HepG2 (cell line): ENCODE measurements around the gene CD320. TPM values are rescaled to one million over a fixed set of nuclear protein-coding genes. Genes with fewer than 3 reads are reported as not detected.

Experiments
- CHD2 ChIP-seq: IDR thresholded peaks from 2 replicates; pipeline ENCODE4 v1.6.1; 2011; ENCODE audit warnings: low read depth, low read length, improper control_type of control experiment
- KLF6 ChIP-seq: IDR thresholded peaks from 2 replicates; pipeline ENCODE4 v1.8.0; 2016; ENCODE audit warnings: missing biosample characterization, missing genetic modification reagents
- MIER3 ChIP-seq: IDR thresholded peaks from 2 replicates; pipeline ENCODE4 v1.6.1; 2016; ENCODE audit warnings: missing compliant biosample characterization, borderline replicate concordance
- NCOA5 ChIP-seq: sonication (generic); formaldehyde crosslinking; IDR thresholded peaks from 2 replicates; pipeline ENCODE4 v1.4.0; 2020; ENCODE audit warnings: missing genetic modification reagents
- POLR2AphosphoS2 ChIP-seq: IDR thresholded peaks from 2 replicates; pipeline ENCODE4 v1.6.1; 2011; ENCODE audit warnings: low read depth, low read length, improper control_type of control experiment
- RXRB ChIP-seq: IDR thresholded peaks from 2 replicates; pipeline ENCODE4 v1.6.1; 2016; ENCODE audit warnings: borderline replicate concordance, missing genetic modification reagents, missing compliant biosample characterization
- SOX6 ChIP-seq, 2 experiments: fragments of 450-650 bp in 1 of 2; sonication (generic) in 1 of 2; formaldehyde crosslinking in 1 of 2; IDR thresholded peaks; 2 replicates each; pipeline versions ENCODE4 v1.4.0 to v1.6.1; 2017 to 2020; ENCODE audit warnings: antibody characterized with exemption in 1 of 2, mild to moderate bottlenecking in 1 of 2, missing genetic modification reagents in 1 of 2
- TBL1XR1 ChIP-seq: fragments of 150-350 bp; IDR thresholded peaks from 2 replicates; pipeline ENCODE4 v1.6.1; 2014; ENCODE audit warnings: borderline replicate concordance, low read length; ENCODE audit not compliant: partially characterized antibody
- TOE1 ChIP-seq: sonication (generic); formaldehyde crosslinking; IDR thresholded peaks from 2 replicates; pipeline ENCODE4 v1.4.0; 2020; ENCODE audit warnings: mild to moderate bottlenecking, missing genetic modification reagents
- ZBTB42 ChIP-seq: sonication (generic); formaldehyde crosslinking; IDR thresholded peaks from 2 replicates; pipeline ENCODE4 v1.5.0; 2020; ENCODE audit warnings: mild to moderate bottlenecking, missing genetic modification reagents
- ZNF232 ChIP-seq: sonication (generic); formaldehyde crosslinking; IDR thresholded peaks from 2 replicates; pipeline ENCODE4 v1.4.0; 2020; ENCODE audit warnings: missing genetic modification reagents, borderline replicate concordance
- ZNF407 ChIP-seq: sonication (generic); formaldehyde crosslinking; IDR thresholded peaks from one replicate; pipeline ENCODE4 v1.5.1; 2020; ENCODE audit warnings: mild to moderate bottlenecking, missing genetic modification reagents; ENCODE audit errors: not compliant biosample characterization
- ZNF674 ChIP-seq: sonication (generic); formaldehyde crosslinking; IDR thresholded peaks from 2 replicates; pipeline ENCODE4 v1.5.0; 2020; ENCODE audit warnings: low read depth, mild to moderate bottlenecking, missing genetic modification reagents
- ZNF749 ChIP-seq: sonication (generic); formaldehyde crosslinking; IDR thresholded peaks from 2 replicates; pipeline ENCODE4 v1.8.0; 2022; ENCODE audit warnings: mild to moderate bottlenecking, missing genetic modification reagents, moderate library complexity, borderline replicate concordance
- ZSCAN5A ChIP-seq: sonication (generic); formaldehyde crosslinking; IDR thresholded peaks from 2 replicates; pipeline ENCODE4 v1.8.0; 2022; ENCODE audit warnings: mild to moderate bottlenecking, missing genetic modification reagents, borderline replicate concordance
- polyA plus RNA-seq, 8 experiments: library from polyadenylated mRNA; depleted of rRNA in 3 of 8; stranded (reverse) in 7 of 8; unstranded in 1 of 8; fragments of >200 nt; fragmentation: Illumina TruSeq in 4 of 8; extraction: Trizol in 4 of 8; gene quantifications; 2 replicates each; pipeline versions ENCODE4 v1.2.1 to v1.2.3, GENCODE V29; 2011 to 2016; ENCODE audit warnings: low read depth in 4 of 8, missing spikeins in 1 of 8, mixed read lengths in 1 of 8; ENCODE audit not compliant: insufficient read depth in 1 of 8
- total RNA-seq, 5 experiments: library from RNA; depleted of rRNA; stranded (reverse); fragments of >200 nt; fragmentation: Illumina TruSeq; extraction: Trizol; gene quantifications; 2 replicates each; pipeline ENCODE4 v1.2.3, GENCODE V29; 2016; ENCODE audit warnings: low read depth in 1 of 5
- TF ChIP-seq, protein P1 (sequence below): sonication (generic); formaldehyde crosslinking; IDR thresholded peaks from 2 replicates; pipeline ENCODE4 v1.4.0; 2020; ENCODE audit warnings: mild to moderate bottlenecking, missing genetic modification reagents

Gene CD320
- total and polyA plus RNA-seq, 2 of the 13 experiments (the other 11 are each of a cell fraction or from before 2014, with no cell fraction given): 83.1 to 99.9 TPM

- TF ChIP-seq POLR2AphosphoS2: peak; percentile 58; the same call in 1 of the 2 replicates
- peak; percentile 25 for TF ChIP-seq TBL1XR1
- TF ChIP-seq SOX6 (IDR thresholded peaks at IDR 0.05): no peak
- TF ChIP-seq SOX6 (CRISPR knock-in tag; IDR thresholded peaks at IDR 0.05): peak; percentile 66; the same call in 1 of the 2 replicates
- TF ChIP-seq, protein P1, sequence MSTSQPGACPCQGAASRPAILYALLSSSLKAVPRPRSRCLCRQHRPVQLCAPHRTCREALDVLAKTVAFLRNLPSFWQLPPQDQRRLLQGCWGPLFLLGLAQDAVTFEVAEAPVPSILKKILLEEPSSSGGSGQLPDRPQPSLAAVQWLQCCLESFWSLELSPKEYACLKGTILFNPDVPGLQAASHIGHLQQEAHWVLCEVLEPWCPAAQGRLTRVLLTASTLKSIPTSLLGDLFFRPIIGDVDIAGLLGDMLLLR (CRISPR knock-in tag): peak; percentile 62; the same call in 1 of the 2 replicates
- TF ChIP-seq NCOA5 (CRISPR knock-in tag): no peak
- no peak for TF ChIP-seq TOE1 (CRISPR knock-in tag)
- TF ChIP-seq ZNF232 (CRISPR knock-in tag): no peak
- TF ChIP-seq ZNF749 (CRISPR knock-in tag): 0 out of 2 replicates have a peak, but pooled peaks have one; percentile 47
- TF ChIP-seq CHD2: peak; percentile 98
- peak; percentile 87 for TF ChIP-seq ZBTB42 (CRISPR knock-in tag)
- 0 out of 2 replicates have a peak, but pooled peaks have one; percentile 90 for TF ChIP-seq ZNF674
- TF ChIP-seq ZNF407: peak; percentile 44
- peak; percentile 73; the same call in 1 of the 2 replicates for TF ChIP-seq KLF6 (CRISPR knock-in tag)
- TF ChIP-seq ZSCAN5A (CRISPR knock-in tag): 0 out of 2 replicates have a peak, but pooled peaks have one; percentile 46
- peak; percentile 67; the same call in 1 of the 2 replicates for TF ChIP-seq MIER3
- peak; percentile 26; the same call in 1 of the 2 replicates for TF ChIP-seq RXRB (CRISPR knock-in tag)
Measured at GRCh38 chr19:8321067-8321985, 13.2 kb upstream of the CD320 start, which contains the start of the genes NDUFA7 and RPS28 (continued).
